ENCODE results near the gene FOXA1. TPM values are rescaled to one million over a fixed set of nuclear protein-coding genes. Genes with fewer than 3 reads are reported as not detected.

FOXA1 gene
- total RNA-seq, 1 experiment from 2014 or later = 11.2 TPM

- POLR2A ChIA-PET = no interaction called here
Observed at GRCh38 chr14:37601865-37602264, 6.8 kb upstream of the FOXA1 start.

DNA sequence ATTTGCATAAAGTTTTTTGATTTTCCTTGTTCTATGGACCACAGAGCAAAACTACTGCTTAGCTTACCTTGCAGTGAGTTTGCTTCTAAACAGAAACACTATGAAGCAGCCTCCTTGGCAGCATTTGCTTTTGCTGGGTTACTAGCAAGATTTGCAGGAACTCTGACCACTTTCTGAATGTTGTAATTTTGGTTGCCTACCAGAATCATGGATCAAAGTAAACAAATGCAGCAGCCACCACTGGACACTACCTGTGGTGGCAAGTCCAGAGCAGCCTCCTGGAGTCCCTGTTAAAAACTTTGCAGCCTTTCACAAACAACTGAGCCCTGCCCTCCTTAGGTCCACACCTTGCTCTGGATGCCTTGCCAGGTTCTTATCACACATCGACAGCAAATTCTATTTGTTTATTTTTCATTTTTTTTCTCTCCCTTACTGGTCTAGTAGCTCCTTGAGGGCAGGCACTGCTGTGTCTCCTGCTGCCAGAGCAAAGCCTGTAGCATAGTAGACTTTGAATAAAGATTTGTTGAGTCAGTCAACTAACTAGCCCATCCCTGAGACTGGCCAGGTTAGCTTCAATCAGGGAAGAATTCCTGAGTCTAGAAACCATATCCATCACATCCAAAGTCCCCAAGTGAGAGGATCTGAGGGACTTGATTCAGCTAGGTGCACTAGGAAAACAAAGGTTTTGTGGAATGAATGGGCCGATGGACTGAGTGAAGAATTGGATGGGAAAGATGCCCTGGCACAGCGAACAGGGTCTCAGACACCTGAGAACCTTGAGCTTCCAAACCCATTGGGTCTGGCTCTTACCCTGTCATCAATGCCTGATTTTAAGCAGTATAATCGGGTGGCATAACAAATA lies 6.1 kb upstream of the FOXA1 start:
- H3K4me3 Mint-ChIP-seq (ENCODE audit: unreplicated experiment) = no peak overlapping the region

More at GRCh38 chr14:37601865-37602264, 6.8 kb upstream of the FOXA1 start:
- Mint-ChIP-seq H3K4me1 (ENCODE audit: insufficient read depth, unreplicated experiment) (no peaks in the 10 kb centered on the region), H3K27me3 (ENCODE audit: insufficient read depth, unreplicated experiment) (no peaks in the 10 kb centered on the region), H3K9me3 (ENCODE audit: unreplicated experiment) (no peaks in the 10 kb centered on the region), H3K4me3 (ENCODE audit: unreplicated experiment) (no peak overlapping the region), H3K27ac (ENCODE audit: low read depth, unreplicated experiment) (no peak overlapping the region), H3K36me3 (ENCODE audit: insufficient read depth, unreplicated experiment) (no peaks in the 10 kb centered on the region)
- intact Hi-C loops (cut with micrococcal nuclease) = no loop called here
- CTCF ChIA-PET = interaction anchor here (0.7 to 1.7 kb wide), 3 partner anchors 9 to 355 kb away, joined by 3 to 7 read pairs (median 4); no protein-coding TSS in a partner anchor
- TF ChIP-seq CTCF (IDR thresholded peaks at IDR 0.05; ENCODE audit: unreplicated experiment) = no peak
- no peak for DNase-seq (ENCODE audit: unreplicated experiment)
- no TSS peak for BruUV-seq (replicated peaks)

DNA sequence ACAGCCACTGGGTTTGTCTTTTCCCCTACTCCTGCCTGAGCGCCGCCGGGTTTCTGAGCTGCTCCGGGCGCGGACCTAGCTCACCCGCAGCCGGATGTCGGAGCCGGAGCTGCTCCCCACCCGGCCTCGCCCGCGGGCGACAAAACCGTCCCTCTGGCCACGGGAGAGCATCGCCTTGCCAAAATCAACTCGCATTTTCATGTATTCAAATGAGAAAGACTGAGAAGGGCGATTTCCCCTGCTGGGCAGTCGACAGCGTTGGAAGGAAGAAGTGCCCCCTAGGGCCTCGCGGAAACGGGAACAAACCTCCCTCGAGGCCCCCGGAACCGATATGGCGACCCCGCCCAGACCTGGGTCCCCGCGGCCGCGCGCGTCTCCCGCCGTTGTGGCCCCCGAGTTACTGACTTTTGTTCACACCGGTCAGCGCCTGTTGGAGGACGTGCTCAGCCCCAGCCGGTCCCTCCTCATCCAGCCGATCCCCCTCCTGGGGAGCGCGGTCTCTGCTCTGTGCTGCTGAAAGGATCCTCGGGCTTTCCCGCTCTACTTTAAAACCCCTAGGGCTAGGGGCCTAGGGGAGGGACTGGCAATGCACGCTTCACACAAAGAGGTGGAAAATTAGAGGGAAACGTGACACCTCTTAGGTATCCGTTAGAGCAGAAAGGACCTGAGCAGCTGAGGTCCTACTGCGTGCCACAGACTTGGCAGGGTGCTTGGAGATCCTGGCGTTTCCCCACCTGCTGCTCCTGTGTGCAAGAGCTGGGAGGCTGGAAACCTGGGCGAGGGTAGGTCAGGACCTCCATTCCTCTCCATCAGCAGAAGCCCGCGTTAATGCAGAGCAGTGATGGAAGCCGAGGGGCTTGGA lies 4.7 kb upstream of the FOXA1 start:
- H3K9me3 Mint-ChIP-seq (ENCODE audit: unreplicated experiment) = no peaks in the 10 kb centered on the region
- DNase-seq (ENCODE audit: unreplicated experiment) = no peak
- POLR2A ChIA-PET = no interaction called here
- no TSS peak for BruUV-seq (replicated peaks)
- no peaks in the 10 kb centered on the region for H3K4me1 Mint-ChIP-seq (ENCODE audit: insufficient read depth, unreplicated experiment)
- H3K4me3 Mint-ChIP-seq (ENCODE audit: unreplicated experiment) = no peak overlapping the region
- no peak for TF ChIP-seq CTCF (IDR thresholded peaks at IDR 0.05; ENCODE audit: unreplicated experiment)
- intact Hi-C loops (cut with micrococcal nuclease) = loop anchor here (10.0 kb wide), 1 partner anchor 105 kb away; no protein-coding TSS in a partner anchor
- H3K27ac Mint-ChIP-seq (ENCODE audit: low read depth, unreplicated experiment) = no peak overlapping the region
- H3K36me3 Mint-ChIP-seq (ENCODE audit: insufficient read depth, unreplicated experiment) = peaks cover 6% of the 10 kb centered on the region
- CTCF ChIA-PET = interaction anchor here (0.5 to 1.7 kb wide), 3 partner anchors 66 to 383 kb away, joined by 3 to 7 read pairs (median 5); no protein-coding TSS in a partner anchor
- no peaks in the 10 kb centered on the region for H3K27me3 Mint-ChIP-seq (ENCODE audit: insufficient read depth, unreplicated experiment)

More for the DNA sequence above, 6.1 kb upstream of the FOXA1 start:
- no peaks in the 10 kb centered on the region for H3K9me3 Mint-ChIP-seq (ENCODE audit: unreplicated experiment)
- no peaks in the 10 kb centered on the region for H3K4me1 Mint-ChIP-seq (ENCODE audit: insufficient read depth, unreplicated experiment)
- TF ChIP-seq CTCF (IDR thresholded peaks at IDR 0.05; ENCODE audit: unreplicated experiment) = no peak
- ChIA-PET CTCF (interaction anchor here (0.6 to 1.7 kb wide), 6 partner anchors 10 to 1338 kb away, joined by 3 to 7 read pairs (median 4); no protein-coding TSS in a partner anchor), POLR2A (no interaction called here)
- H3K27ac Mint-ChIP-seq (ENCODE audit: low read depth, unreplicated experiment) = no peak overlapping the region
- intact Hi-C loops (cut with micrococcal nuclease) = no loop called here
- no peak for DNase-seq (ENCODE audit: unreplicated experiment)
- no TSS peak for BruUV-seq (replicated peaks)
- no peaks in the 10 kb centered on the region for H3K36me3 Mint-ChIP-seq (ENCODE audit: insufficient read depth, unreplicated experiment)
- H3K27me3 Mint-ChIP-seq (ENCODE audit: insufficient read depth, unreplicated experiment) = no peaks in the 10 kb centered on the region
